Measurements from ENCODE around the gene XPR1.

The XPR1 gene

DNA sequence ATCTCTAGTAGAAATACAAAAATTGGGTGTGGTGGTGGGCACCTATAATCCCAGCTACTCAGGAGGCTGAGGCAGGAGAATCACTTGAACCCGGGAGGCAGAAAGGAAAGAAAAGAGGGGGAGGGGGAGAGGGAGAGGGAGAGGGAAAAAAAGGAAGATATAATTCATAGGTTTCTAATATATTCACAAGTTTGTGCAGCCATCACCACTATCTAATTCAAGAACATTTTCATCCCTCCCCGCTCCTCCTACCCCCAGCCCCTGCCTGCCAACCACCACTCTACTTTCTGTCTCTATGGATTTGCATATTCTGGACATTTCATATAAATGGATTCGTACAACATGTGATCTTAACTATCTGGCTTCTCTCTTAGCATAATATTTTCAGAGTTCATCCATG is 147.8 kb downstream of the XPR1 start:
- no peak overlapping the region for H3K4me3 ChIP-seq (ENCODE audit: low read depth, low read length)
- TF ChIP-seq POLR2A (IDR thresholded peaks at IDR 0.05; ENCODE audit: extremely low read depth, insufficient read length) (no peak), MAX (IDR thresholded peaks at IDR 0.05; ENCODE audit: low read depth, low read length) (no peak), MYC (IDR thresholded peaks at IDR 0.05; ENCODE audit: low read depth, low read length) (no peak)
- TF ChIP-seq, protein P1, sequence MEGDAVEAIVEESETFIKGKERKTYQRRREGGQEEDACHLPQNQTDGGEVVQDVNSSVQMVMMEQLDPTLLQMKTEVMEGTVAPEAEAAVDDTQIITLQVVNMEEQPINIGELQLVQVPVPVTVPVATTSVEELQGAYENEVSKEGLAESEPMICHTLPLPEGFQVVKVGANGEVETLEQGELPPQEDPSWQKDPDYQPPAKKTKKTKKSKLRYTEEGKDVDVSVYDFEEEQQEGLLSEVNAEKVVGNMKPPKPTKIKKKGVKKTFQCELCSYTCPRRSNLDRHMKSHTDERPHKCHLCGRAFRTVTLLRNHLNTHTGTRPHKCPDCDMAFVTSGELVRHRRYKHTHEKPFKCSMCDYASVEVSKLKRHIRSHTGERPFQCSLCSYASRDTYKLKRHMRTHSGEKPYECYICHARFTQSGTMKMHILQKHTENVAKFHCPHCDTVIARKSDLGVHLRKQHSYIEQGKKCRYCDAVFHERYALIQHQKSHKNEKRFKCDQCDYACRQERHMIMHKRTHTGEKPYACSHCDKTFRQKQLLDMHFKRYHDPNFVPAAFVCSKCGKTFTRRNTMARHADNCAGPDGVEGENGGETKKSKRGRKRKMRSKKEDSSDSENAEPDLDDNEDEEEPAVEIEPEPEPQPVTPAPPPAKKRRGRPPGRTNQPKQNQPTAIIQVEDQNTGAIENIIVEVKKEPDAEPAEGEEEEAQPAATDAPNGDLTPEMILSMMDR (IDR thresholded peaks at IDR 0.05; ENCODE audit: low read depth, low read length) = no peak
- DNase-seq (ENCODE audit: low read depth) = no peak

DNA sequence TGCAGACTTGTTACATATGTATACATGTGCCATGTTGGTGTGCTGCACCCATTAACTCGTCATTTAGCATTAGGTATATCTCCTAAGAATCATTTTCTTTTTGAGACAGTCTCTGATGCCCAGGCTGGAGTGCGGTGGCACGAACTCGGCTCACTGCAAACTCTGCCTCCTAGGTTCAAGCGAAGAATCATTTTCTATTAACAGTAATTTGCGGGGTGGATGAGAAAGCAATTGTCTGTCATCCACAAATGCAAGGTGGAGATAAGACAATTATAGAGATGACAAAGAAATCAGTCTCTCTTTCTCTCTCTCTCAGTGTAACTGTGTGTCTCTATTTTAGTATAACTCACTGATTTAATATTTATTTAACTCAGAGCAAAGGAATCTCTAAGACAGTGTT is 149.9 kb downstream of the XPR1 start:
- no peak overlapping the region for H3K4me3 ChIP-seq (ENCODE audit: low read depth, low read length)
- no peak for TF ChIP-seq MYC (IDR thresholded peaks at IDR 0.05; ENCODE audit: low read depth, low read length)
- TF ChIP-seq, protein P1 (IDR thresholded peaks at IDR 0.05; ENCODE audit: low read depth, low read length) = no peak
- no peak for DNase-seq (ENCODE audit: low read depth)

- no peak overlapping the region for H3K4me3 ChIP-seq (ENCODE audit: low read depth, low read length)
- no peak for DNase-seq (ENCODE audit: low read depth)
- no peak for TF ChIP-seq MYC (IDR thresholded peaks at IDR 0.05; ENCODE audit: low read depth, low read length)
- TF ChIP-seq, protein P1 (IDR thresholded peaks at IDR 0.05; ENCODE audit: low read depth, low read length) = no peak
- TF ChIP-seq POLR2A (IDR thresholded peaks at IDR 0.05; ENCODE audit: extremely low read depth, insufficient read length) = no peak
- TF ChIP-seq MAX (IDR thresholded peaks at IDR 0.05; ENCODE audit: low read depth, low read length) = no peak
Observed at GRCh38 chr1:180785291-180785690, 153.5 kb downstream of the XPR1 start.

DNA sequence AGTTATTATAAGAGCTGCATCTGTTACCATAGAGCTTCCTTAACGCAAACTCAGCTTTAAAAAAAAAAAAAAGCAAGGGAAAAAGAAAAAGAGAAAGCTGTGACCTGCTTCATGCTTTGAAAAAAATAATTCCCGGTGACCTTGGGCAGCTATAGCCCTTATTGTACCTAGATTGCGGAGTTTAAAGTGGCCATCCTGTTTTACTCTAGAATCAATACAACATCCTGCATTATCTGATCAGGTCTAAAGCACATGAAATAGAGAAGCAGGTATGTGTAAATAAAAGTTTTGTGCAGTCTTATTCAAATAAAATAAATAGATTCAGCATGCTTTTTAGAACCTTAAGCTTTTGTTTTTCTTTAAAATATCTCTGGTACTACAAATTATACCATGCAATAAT is 154.1 kb downstream of the XPR1 start:
- H3K4me3 ChIP-seq (ENCODE audit: low read depth, low read length) = no peak overlapping the region
- no peak for TF ChIP-seq MYC (IDR thresholded peaks at IDR 0.05; ENCODE audit: low read depth, low read length)
- no peak for TF ChIP-seq POLR2A (IDR thresholded peaks at IDR 0.05; ENCODE audit: extremely low read depth, insufficient read length)
- no peak for TF ChIP-seq MAX (IDR thresholded peaks at IDR 0.05; ENCODE audit: low read depth, low read length)
- TF ChIP-seq, protein P1 (IDR thresholded peaks at IDR 0.05; ENCODE audit: low read depth, low read length) = no peak
- no peak for DNase-seq (ENCODE audit: low read depth)

DNA sequence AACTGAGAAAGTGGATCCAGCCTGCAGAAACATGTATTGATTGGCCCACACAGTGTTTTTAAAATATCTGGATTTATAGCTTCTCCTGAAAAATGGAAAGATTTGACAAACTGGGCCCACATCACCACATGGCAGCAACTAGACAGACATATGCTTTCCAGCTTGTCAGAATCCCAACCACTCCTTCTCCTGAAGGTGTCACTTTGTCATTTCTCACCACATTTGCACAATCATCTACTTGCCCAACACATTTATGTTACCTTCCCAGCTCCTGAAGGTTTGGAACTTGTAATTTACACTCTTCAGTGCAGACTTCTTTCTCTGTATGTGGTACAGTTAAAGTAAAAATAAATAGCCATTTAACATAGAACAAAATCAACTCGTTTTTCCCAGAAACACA is 154.8 kb downstream of the XPR1 start:
- no peak overlapping the region for H3K4me3 ChIP-seq (ENCODE audit: low read depth, low read length)
- peak; percentile 4 for DNase-seq (ENCODE audit: low read depth)
- TF ChIP-seq, protein P1 (IDR thresholded peaks at IDR 0.05; ENCODE audit: low read depth, low read length) = no peak
- TF ChIP-seq POLR2A (IDR thresholded peaks at IDR 0.05; ENCODE audit: extremely low read depth, insufficient read length) (no peak), MYC (IDR thresholded peaks at IDR 0.05; ENCODE audit: low read depth, low read length) (no peak), MAX (IDR thresholded peaks at IDR 0.05; ENCODE audit: low read depth, low read length) (no peak)

DNA sequence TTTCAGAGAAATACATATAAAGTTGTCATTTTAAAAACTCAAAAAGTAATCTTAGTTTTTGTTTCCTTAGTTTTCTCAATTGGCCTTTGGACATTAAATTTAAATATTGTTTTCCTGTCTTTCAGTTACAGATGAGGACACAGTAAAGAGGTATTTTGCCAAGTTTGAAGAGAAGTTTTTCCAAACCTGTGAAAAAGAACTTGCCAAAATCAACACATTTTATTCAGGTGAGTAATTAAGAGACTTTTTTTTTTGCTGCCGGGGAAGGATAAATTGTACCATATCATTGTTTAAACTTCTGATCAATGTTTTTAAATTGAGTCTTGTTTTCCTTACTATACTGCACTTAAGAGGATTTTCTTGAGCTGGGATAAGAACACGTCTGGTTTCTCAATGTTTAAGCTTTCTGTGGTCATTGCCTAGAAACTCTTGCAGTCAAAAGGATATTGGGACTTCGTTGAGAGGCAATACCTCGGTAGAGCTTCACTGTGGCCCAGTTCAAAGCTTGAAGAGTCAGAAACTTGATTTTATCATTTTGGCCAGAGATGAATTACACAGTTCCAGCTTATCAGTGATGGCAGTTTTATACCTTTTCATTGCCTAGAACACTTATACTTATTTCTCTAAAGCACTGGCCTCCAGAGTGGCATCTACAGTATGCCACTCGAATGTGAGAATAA is 155.9 kb downstream of the XPR1 start:
- DNase-seq (ENCODE audit: low read depth) = no peak
- TF ChIP-seq MYC (IDR thresholded peaks at IDR 0.05; ENCODE audit: low read depth, low read length) = no peak
- TF ChIP-seq POLR2A (IDR thresholded peaks at IDR 0.05; ENCODE audit: extremely low read depth, insufficient read length) = no peak
- TF ChIP-seq, protein P1 (IDR thresholded peaks at IDR 0.05; ENCODE audit: low read depth, low read length) = no peak
- no peak for TF ChIP-seq MAX (IDR thresholded peaks at IDR 0.05; ENCODE audit: low read depth, low read length)
- no peak overlapping the region for H3K4me3 ChIP-seq (ENCODE audit: low read depth, low read length)
